ENCODE results near the gene EDAR. TPM values are rescaled to one million over a fixed set of nuclear protein-coding genes. Genes with fewer than 3 reads are reported as not detected.

The EDAR gene
- polyA plus RNA-seq, 1 donor (not counting 4 experiments of a cell fraction or from before 2014, with no cell fraction given), result 0.21 TPM

GRCh38 chr2:108925286-108925685 lies 63.7 kb downstream of the EDAR start:
- dilution Hi-C loops (cut with MboI; ENCODE audit: extremely low pct_ligation_motif_present, low sequenced_read_pairs), result no loop called here
- Histone ChIP-seq H2AFZ (ENCODE audit: control insufficient read depth, low read length) (no peak overlapping the region), H4K20me1 (ENCODE audit: control insufficient read depth, extremely low read depth, insufficient read depth, low read length) (peaks cover 13% of the 10 kb centered on the region), H3K4me1 (ENCODE audit: control insufficient read depth, extremely low read depth, insufficient read depth, low read length) (peaks cover 29% of the 10 kb centered on the region), H3K9ac (ENCODE audit: control insufficient read depth, extremely low read depth, insufficient read depth, low read length) (no peak overlapping the region), H3K4me3 (ENCODE audit: control insufficient read depth in 2 of 3, extremely low read depth in 1 of 3, insufficient read depth in 2 of 3, low read depth in 1 of 3, low read length in 3 of 3) (no peak overlapping the region), H3K4me2 (ENCODE audit: control insufficient read depth, extremely low read depth, insufficient read depth, low read depth, low read length) (no peak overlapping the region), H3K27me3 (ENCODE audit: control insufficient read depth, extremely low read depth, insufficient read depth, low read length) (peaks cover 20% of the 10 kb centered on the region), H3K9me3 (ENCODE audit: control insufficient read depth, low read depth, low read length) (no peaks in the 10 kb centered on the region), H3K27ac (ENCODE audit: control insufficient read depth, insufficient read depth, low read length) (no peak overlapping the region), H3K79me2 (ENCODE audit: control insufficient read depth, insufficient read depth, low read length) (no peaks in the 10 kb centered on the region), H3K36me3 (ENCODE audit: control insufficient read depth in 2 of 2, extremely low read depth in 1 of 2, insufficient read depth in 2 of 2, low read length in 2 of 2) (no peaks in the 10 kb centered on the region), H3K9me1 (ENCODE audit: control insufficient read depth, extremely low read depth, insufficient read depth, low read length) (no peaks in the 10 kb centered on the region)
- no peak for TF ChIP-seq EZH2 (IDR thresholded peaks at IDR 0.05; ENCODE audit: low read length)
- no peak for TF ChIP-seq CTCF (optimal IDR thresholded peaks at IDR 0.05 in 1 of 3, IDR thresholded peaks at IDR 0.05 in 1 of 3, conservative IDR thresholded peaks at IDR 0.05 in 1 of 3; ENCODE audit: extremely low read depth in 1 of 3, insufficient read depth in 2 of 3, low read length in 3 of 3)
- FAIRE-seq (no peak), DNase-seq (ENCODE audit: low read depth, low spot score) (no peak)

- H2AFZ ChIP-seq (ENCODE audit: control insufficient read depth, low read length), result no peak overlapping the region
- H3K9me3 ChIP-seq (ENCODE audit: control insufficient read depth, low read depth, low read length), result no peaks in the 10 kb centered on the region
- H3K27ac ChIP-seq (ENCODE audit: control insufficient read depth, insufficient read depth, low read length), result no peak overlapping the region
- FAIRE-seq, result no peak
- H3K27me3 ChIP-seq (ENCODE audit: control insufficient read depth, extremely low read depth, insufficient read depth, low read length), result peaks cover 23% of the 10 kb centered on the region
- H3K79me2 ChIP-seq (ENCODE audit: control insufficient read depth, insufficient read depth, low read length), result no peaks in the 10 kb centered on the region
- H3K36me3 ChIP-seq (ENCODE audit: control insufficient read depth in 2 of 2, extremely low read depth in 1 of 2, insufficient read depth in 2 of 2, low read length in 2 of 2), result no peaks in the 10 kb centered on the region
- dilution Hi-C loops (cut with MboI; ENCODE audit: extremely low pct_ligation_motif_present, low sequenced_read_pairs), result no loop called here
- no peak overlapping the region for H3K4me2 ChIP-seq (ENCODE audit: control insufficient read depth, extremely low read depth, insufficient read depth, low read depth, low read length)
- H3K9ac ChIP-seq (ENCODE audit: control insufficient read depth, extremely low read depth, insufficient read depth, low read length), result no peak overlapping the region
- no peak overlapping the region for H3K4me3 ChIP-seq (ENCODE audit: control insufficient read depth in 2 of 3, extremely low read depth in 1 of 3, insufficient read depth in 2 of 3, low read depth in 1 of 3, low read length in 3 of 3)
- TF ChIP-seq CTCF (optimal IDR thresholded peaks at IDR 0.05 in 1 of 3, IDR thresholded peaks at IDR 0.05 in 1 of 3, conservative IDR thresholded peaks at IDR 0.05 in 1 of 3; ENCODE audit: extremely low read depth in 1 of 3, insufficient read depth in 2 of 3, low read length in 3 of 3) (no peak), EZH2 (IDR thresholded peaks at IDR 0.05; ENCODE audit: low read length) (no peak)
- no peaks in the 10 kb centered on the region for H3K9me1 ChIP-seq (ENCODE audit: control insufficient read depth, extremely low read depth, insufficient read depth, low read length)
- no peak for DNase-seq (ENCODE audit: low read depth, low spot score)
- peaks cover 13% of the 10 kb centered on the region for H4K20me1 ChIP-seq (ENCODE audit: control insufficient read depth, extremely low read depth, insufficient read depth, low read length)
- H3K4me1 ChIP-seq (ENCODE audit: control insufficient read depth, extremely low read depth, insufficient read depth, low read length), result peaks cover 29% of the 10 kb centered on the region
These were observed 64.3 kb downstream of the EDAR start for GRCh38 chr2:108924580-108925251.
